ENCODE measurements around the gene CT45A8. TPM values are rescaled to one million over a fixed set of nuclear protein-coding genes. Genes with fewer than 3 reads are reported as not detected.
"Not testable (repeated sequence)": the region's sequence is repeated elsewhere in the genome, so short reads cannot be mapped to it uniquely, and the experiment has no call there.

CT45A8 gene
- total and polyA plus RNA-seq, 2 experiments from 2014 or later, result not detected

DNA sequence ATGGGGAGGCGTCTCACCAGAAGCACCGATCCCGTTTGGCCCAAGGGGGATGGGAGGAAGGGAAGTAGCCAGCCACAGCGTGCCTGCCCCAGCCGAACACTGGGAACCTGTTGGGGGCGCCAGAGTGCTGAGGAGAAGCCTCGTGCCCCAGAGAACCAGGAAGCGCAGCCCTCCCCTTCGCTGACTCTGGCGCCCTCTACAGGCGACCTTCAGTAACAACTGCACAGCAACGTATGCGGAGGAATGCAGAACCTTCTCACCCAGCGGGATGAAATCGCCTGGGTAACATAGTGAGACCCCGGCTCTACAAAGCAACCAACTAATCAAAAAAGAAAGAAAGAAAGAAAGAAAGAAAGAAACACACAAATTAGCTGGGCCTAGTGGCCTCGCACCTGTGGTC, 17.4 kb upstream of the CT45A8 start, which contains the start of gene CT45A9:
Gene CT45A9, minus strand, starts transcription at position 101 of the 400 bp plus-strand sequence. CDS start 3,751 bp downstream, outside the sequence.
- H4K20me1 ChIP-seq (ENCODE audit: insufficient read depth); H2AFZ ChIP-seq; DNase-seq; H3K79me2 ChIP-seq (ENCODE audit: insufficient read depth); H3K4me3 ChIP-seq; H3K27me3 ChIP-seq (replicated peaks; ENCODE audit: insufficient read depth); in situ Hi-C loops (cut with MboI); H3K9ac ChIP-seq; H3K9me2 ChIP-seq (ENCODE audit: insufficient read depth); H3F3A ChIP-seq (ENCODE audit: insufficient read depth); H3K4me2 ChIP-seq (ENCODE audit: unreplicated experiment); H3K4me1 ChIP-seq (ENCODE audit: insufficient read depth); H3K36me3 ChIP-seq (ENCODE audit: low read depth); H3K9me3 ChIP-seq (ENCODE audit: low read depth); H3K27ac ChIP-seq: not testable (repeated sequence)
- WGBS, 2 experiments (ENCODE audit: low coverage in 1 of 2, low lambda C conversion rate in 2 of 2, missing lambda C conversion rate in 2 of 2), result no CpG with 5 or more reads among the region's 17 CpGs

DNA sequence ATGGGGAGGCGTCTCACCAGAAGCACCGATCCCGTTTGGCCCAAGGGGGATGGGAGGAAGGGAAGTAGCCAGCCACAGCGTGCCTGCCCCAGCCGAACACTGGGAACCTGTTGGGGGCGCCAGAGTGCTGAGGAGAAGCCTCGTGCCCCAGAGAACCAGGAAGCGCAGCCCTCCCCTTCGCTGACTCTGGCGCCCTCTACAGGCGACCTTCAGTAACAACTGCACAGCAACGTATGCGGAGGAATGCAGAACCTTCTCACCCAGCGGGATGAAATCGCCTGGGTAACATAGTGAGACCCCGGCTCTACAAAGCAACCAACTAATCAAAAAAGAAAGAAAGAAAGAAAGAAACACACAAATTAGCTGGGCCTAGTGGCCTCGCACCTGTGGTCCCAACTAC, 17.2 kb downstream of the CT45A8 start, which contains the start of gene CT45A7:
Gene CT45A7, minus strand, starts transcription at position 101 of the 400 bp plus-strand sequence. CDS start 3,747 bp downstream, outside the sequence.
- in situ Hi-C loops (cut with MboI); H3K9ac ChIP-seq: not testable (repeated sequence)

DNA sequence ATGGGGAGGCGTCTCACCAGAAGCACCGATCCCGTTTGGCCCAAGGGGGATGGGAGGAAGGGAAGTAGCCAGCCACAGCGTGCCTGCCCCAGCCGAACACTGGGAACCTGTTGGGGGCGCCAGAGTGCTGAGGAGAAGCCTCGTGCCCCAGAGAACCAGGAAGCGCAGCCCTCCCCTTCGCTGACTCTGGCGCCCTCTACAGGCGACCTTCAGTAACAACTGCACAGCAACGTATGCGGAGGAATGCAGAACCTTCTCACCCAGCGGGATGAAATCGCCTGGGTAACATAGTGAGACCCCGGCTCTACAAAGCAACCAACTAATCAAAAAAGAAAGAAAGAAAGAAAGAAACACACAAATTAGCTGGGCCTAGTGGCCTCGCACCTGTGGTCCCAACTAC, 34.4 kb downstream of the CT45A8 start, which contains the start of gene CT45A2:
Gene CT45A2, minus strand, starts transcription at position 101 of the 400 bp plus-strand sequence. CDS start 3,747 bp downstream, outside the sequence.
- H3F3A ChIP-seq (ENCODE audit: insufficient read depth); in situ Hi-C loops (cut with MboI); H3K9me3 ChIP-seq (ENCODE audit: low read depth); DNase-seq; H3K4me3 ChIP-seq; H3K36me3 ChIP-seq (ENCODE audit: low read depth); H3K4me2 ChIP-seq (ENCODE audit: unreplicated experiment); H3K9me2 ChIP-seq (ENCODE audit: insufficient read depth); H3K9ac ChIP-seq; H3K27ac ChIP-seq; H3K79me2 ChIP-seq (ENCODE audit: insufficient read depth); H3K27me3 ChIP-seq (replicated peaks; ENCODE audit: insufficient read depth); H2AFZ ChIP-seq; H3K4me1 ChIP-seq (ENCODE audit: insufficient read depth); H4K20me1 ChIP-seq (ENCODE audit: insufficient read depth): not testable (repeated sequence)
- WGBS, 2 experiments (ENCODE audit: low coverage in 1 of 2, low lambda C conversion rate in 2 of 2, missing lambda C conversion rate in 2 of 2), result no CpG with 5 or more reads among the region's 17 CpGs

More for the DNA sequence above, 17.2 kb downstream of the CT45A8 start, which contains the start of gene CT45A7:
- not testable (repeated sequence) for H3K36me3 ChIP-seq (ENCODE audit: low read depth); H3K4me2 ChIP-seq (ENCODE audit: unreplicated experiment); DNase-seq; H3F3A ChIP-seq (ENCODE audit: insufficient read depth); H3K27ac ChIP-seq; H3K9me3 ChIP-seq (ENCODE audit: low read depth); H4K20me1 ChIP-seq (ENCODE audit: insufficient read depth); H3K9me2 ChIP-seq (ENCODE audit: insufficient read depth); H3K4me3 ChIP-seq; H2AFZ ChIP-seq; H3K27me3 ChIP-seq (replicated peaks; ENCODE audit: insufficient read depth); H3K79me2 ChIP-seq (ENCODE audit: insufficient read depth); H3K4me1 ChIP-seq (ENCODE audit: insufficient read depth)
- WGBS, 2 experiments (ENCODE audit: low coverage in 1 of 2, low lambda C conversion rate in 2 of 2, missing lambda C conversion rate in 2 of 2), result no CpG with 5 or more reads among the region's 17 CpGs

DNA sequence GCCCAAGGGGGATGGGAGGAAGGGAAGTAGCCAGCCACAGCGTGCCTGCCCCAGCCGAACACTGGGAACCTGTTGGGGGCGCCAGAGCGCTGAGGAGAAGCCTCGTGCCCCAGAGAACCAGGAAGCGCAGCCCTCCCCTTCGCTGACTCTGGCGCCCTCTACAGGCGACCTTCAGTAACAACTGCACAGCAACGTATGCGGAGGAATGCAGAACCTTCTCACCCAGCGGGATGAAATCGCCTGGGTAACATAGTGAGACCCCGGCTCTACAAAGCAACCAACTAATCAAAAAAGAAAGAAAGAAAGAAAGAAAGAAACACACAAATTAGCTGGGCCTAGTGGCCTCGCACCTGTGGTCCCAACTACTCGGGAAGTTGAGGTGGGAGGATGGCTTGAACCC, 51.7 kb downstream of the CT45A8 start, which contains the start of gene CT45A6:
Gene CT45A6, minus strand, starts transcription at position 101 of the 400 bp plus-strand sequence. CDS start 3,794 bp downstream, outside the sequence.
- H3F3A ChIP-seq (ENCODE audit: insufficient read depth); H3K9ac ChIP-seq; H3K4me1 ChIP-seq (ENCODE audit: insufficient read depth); H3K4me3 ChIP-seq; H3K79me2 ChIP-seq (ENCODE audit: insufficient read depth); H3K36me3 ChIP-seq (ENCODE audit: low read depth); H3K27ac ChIP-seq; H3K9me3 ChIP-seq (ENCODE audit: low read depth); H2AFZ ChIP-seq; H3K9me2 ChIP-seq (ENCODE audit: insufficient read depth); in situ Hi-C loops (cut with MboI); H3K4me2 ChIP-seq (ENCODE audit: unreplicated experiment); H4K20me1 ChIP-seq (ENCODE audit: insufficient read depth); DNase-seq; H3K27me3 ChIP-seq (replicated peaks; ENCODE audit: insufficient read depth): not testable (repeated sequence)
- no CpG with 5 or more reads among the region's 16 CpGs for WGBS, 2 experiments (ENCODE audit: low coverage in 1 of 2, low lambda C conversion rate in 2 of 2, missing lambda C conversion rate in 2 of 2)

Other genes starting within 250 kb of the CT45A8 start
- not detected in 2 replicates for gene CT45A1, start 140.9 kb downstream of the CT45A8 start, total RNA-seq (2014; rRNA removed; shearing (Covaris generic))
- gene CT45A1, start 140.9 kb downstream of the CT45A8 start, polyA plus RNA-seq (2016; fragmentation: Nextera tagmentation; extraction: Ambion mirVana), result not detected in 2 replicates
- gene CT45A3, start 86.3 kb downstream of the CT45A8 start, total RNA-seq (2014; rRNA removed; shearing (Covaris generic)), result not detected in 2 replicates
- gene CT45A3, start 86.3 kb downstream of the CT45A8 start, polyA plus RNA-seq (2016; fragmentation: Nextera tagmentation; extraction: Ambion mirVana), result not detected in 2 replicates
- not detected in 2 replicates for gene CT45A5, start 69.0 kb downstream of the CT45A8 start, total RNA-seq (2014; rRNA removed; shearing (Covaris generic))
- not detected in 2 replicates for gene CT45A5, start 69.0 kb downstream of the CT45A8 start, polyA plus RNA-seq (2016; fragmentation: Nextera tagmentation; extraction: Ambion mirVana)
- not detected in 2 replicates for gene CT45A6, start 51.8 kb downstream of the CT45A8 start, total RNA-seq (2014; rRNA removed; shearing (Covaris generic))
- gene CT45A6, start 51.8 kb downstream of the CT45A8 start, polyA plus RNA-seq (2016; fragmentation: Nextera tagmentation; extraction: Ambion mirVana), result not detected in 2 replicates
- not detected in 2 replicates for gene CT45A2, start 34.5 kb downstream of the CT45A8 start, total RNA-seq (2014; rRNA removed; shearing (Covaris generic))
- not detected in 2 replicates for gene CT45A2, start 34.5 kb downstream of the CT45A8 start, polyA plus RNA-seq (2016; fragmentation: Nextera tagmentation; extraction: Ambion mirVana)
- gene CT45A7, start 17.3 kb downstream of the CT45A8 start, total RNA-seq (2014; rRNA removed; shearing (Covaris generic)), result not detected in 2 replicates
- gene CT45A7, start 17.3 kb downstream of the CT45A8 start, polyA plus RNA-seq (2016; fragmentation: Nextera tagmentation; extraction: Ambion mirVana), result not detected in 2 replicates
- gene CT45A9, start 17.3 kb upstream of the CT45A8 start, total RNA-seq (2014; rRNA removed; shearing (Covaris generic)), result not detected in 2 replicates
- not detected in 2 replicates for gene CT45A9, start 17.3 kb upstream of the CT45A8 start, polyA plus RNA-seq (2016; fragmentation: Nextera tagmentation; extraction: Ambion mirVana)
- gene CT45A10, start 38.9 kb upstream of the CT45A8 start, total RNA-seq (2014; rRNA removed; shearing (Covaris generic)), result not detected in 2 replicates
- not detected in 2 replicates for gene CT45A10, start 38.9 kb upstream of the CT45A8 start, polyA plus RNA-seq (2016; fragmentation: Nextera tagmentation; extraction: Ambion mirVana)
- gene SAGE1, start 39.2 kb upstream of the CT45A8 start, total RNA-seq (2014; rRNA removed; shearing (Covaris generic)), result not detected in 2 replicates
- gene SAGE1, start 39.2 kb upstream of the CT45A8 start, polyA plus RNA-seq (2016; fragmentation: Nextera tagmentation; extraction: Ambion mirVana), result not detected in 2 replicates
- 28.6 and 30.6 TPM in 2 replicates for gene MMGT1, start 119.5 kb upstream of the CT45A8 start, total RNA-seq (2014; rRNA removed; shearing (Covaris generic))
- 24.7 and 26.3 TPM in 2 replicates for gene MMGT1, start 119.5 kb upstream of the CT45A8 start, polyA plus RNA-seq (2016; fragmentation: Nextera tagmentation; extraction: Ambion mirVana)
- 24.5 and 27.0 TPM in 2 replicates for gene SLC9A6, start 130.9 kb upstream of the CT45A8 start, total RNA-seq (2014; rRNA removed; shearing (Covaris generic))
- 11.4 and 13.1 TPM in 2 replicates for gene SLC9A6, start 130.9 kb upstream of the CT45A8 start, polyA plus RNA-seq (2016; fragmentation: Nextera tagmentation; extraction: Ambion mirVana)

Measured in GM23248 (cell line).